ENCODE results near the gene STARD10.
"Not testable (repeated sequence)": the region's sequence is repeated elsewhere in the genome, so short reads cannot be mapped to it uniquely, and the experiment has no call there.

The STARD10 gene

DNA sequence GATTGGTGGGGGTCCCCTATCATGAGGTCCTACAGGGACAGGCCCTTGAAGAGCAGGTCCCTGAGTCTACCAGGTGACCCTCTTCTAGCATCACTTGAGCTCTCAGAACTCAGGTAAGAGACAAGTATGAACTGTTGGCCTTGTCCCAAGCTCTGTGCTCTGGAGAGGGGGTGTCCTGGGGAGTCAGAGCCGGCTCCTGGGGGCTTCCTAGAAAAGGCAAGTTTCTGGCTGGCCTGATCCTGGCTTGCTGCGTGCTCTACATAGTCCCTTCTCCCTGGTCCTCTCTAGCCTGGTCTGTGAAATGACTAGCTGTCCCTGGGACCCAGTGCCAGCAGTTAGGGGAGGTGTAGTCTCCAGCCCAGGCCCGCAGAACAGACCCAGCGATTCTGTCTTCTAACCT, 31.8 kb upstream of the STARD10 start:
- DNase-seq, result no peak

DNA sequence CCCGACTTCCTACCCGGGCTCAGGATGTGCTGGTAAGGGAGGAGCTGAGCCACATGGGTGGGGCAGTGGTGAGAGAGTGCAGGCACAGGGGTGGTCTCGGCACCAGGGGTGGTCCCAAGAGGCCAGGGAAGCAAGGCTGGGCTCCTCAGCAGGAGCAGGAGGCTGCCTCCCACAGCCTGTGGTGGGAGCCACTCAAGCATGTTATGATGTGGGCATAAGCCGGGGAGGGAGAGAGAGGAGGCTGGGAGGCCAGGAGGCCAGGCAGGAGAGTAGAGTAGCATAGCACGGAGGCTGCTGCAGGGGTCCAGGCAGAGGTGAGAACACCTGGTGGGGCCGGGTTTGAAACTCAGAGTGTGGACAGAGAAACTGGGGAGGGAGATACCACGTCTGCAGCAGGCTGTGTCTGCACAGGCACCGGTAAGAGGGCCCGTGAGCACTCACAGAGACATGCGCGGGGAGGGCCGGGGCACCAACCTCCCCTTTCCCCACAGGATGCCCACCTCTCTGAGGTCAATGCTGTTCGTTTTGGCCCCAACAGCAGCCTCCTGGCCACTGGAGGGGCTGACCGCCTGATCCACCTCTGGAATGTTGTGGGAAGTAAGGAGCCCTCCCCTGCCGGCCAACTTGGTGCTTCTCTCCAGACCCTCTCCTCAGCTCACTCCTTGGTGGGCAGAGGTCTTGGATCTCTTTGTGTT, 31.1 kb upstream of the STARD10 start:
- DNase-seq, result no peak

DNA sequence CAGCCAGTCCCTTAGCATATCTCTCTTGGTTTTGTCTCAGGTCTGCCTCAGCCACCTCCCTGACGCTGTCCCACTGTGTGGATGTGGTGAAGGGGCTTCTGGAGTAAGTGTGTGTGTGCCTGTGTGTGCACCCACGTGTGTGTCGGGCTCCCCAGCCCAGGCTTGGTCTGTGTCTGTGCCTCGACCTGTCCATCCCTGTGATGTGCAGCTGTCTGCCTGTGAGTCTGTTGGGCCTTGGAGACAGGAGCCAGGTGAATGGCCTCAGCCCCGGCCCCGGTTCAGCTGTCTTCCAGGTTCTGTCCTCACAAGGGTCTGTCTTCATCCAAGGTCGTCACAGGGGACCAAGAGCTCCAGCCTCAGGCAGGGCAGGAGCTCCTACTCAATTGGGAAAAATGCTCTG, 30.2 kb upstream of the STARD10 start:
- no peak for DNase-seq

DNA sequence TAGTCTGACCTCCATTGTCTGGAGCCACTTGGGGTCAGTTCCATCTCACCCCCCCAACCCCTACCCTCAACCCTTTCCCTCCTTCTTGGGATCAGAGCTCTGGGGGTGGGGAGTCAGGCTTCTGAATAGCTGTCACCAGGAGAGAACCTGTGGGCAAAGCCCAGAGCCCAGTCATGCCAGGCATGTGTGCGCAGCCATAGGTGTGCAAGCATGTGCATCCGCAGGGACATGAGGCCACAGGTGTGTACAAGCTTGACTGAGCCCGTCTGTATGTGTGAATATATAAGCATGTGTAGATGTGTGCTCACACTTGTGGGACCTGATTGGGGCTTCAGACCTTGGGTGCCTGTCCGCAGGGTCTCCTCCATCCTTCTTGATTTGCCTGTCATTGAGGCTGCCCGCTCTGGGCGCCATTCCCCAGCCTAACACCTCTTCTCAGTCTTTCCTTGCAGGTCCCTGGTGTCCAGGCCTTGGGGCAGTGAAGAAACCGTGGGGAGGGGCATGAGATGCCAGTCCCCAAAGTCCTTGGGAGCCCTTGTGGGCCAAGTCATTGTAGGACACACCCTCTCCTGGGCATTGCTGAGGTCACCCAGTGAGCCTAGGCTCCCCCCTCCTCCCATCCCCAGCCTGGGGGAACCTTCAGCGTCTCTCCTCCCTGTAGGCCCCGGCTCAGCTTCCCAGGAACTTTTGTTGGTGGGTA, 29.4 kb upstream of the STARD10 start:
- DNase-seq, result no peak

DNA sequence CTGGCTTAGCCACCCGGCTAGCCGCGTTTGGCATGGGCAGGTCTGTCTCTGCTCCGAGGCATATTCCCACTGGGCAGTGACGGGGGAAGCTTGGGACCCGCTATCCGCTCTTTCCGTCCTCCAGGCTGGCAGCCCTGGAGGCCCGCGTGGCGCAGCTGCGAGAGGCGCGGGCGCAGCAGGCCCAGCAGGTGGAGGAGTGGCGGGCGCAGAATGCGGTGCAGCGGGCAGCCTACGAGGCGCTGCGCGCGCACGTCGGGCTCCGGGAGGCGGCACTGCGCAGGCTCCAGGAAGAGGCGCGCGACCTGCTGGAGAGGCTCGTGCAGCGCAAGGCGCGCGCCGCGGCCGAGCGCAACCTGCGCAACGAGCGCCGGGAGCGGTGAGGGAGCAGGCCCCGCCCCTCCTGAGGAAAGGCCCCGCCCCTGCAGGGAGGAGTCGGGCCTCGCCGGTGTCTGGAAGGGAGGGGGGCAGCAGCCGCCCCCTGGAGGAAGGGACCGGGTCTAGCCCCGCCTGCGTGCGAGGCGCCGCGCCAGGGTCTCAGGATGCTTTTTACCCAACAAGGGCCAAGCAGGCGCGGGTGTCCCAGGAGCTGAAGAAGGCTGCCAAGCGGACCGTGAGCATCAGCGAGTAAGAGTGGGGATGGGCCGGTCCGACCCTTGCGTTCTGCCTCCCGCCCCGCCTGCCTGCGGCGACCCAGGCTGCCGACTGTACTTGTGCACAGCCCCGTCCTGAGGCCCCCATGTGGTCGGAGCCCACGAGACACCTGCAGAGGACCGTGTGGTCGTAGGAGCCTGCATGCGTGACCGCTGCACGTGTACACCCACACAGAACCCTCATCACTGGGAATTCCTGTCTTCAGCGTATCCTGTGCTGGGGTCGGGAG, 28.3 kb upstream of the STARD10 start:
- peak; percentile 96 for DNase-seq

DNA sequence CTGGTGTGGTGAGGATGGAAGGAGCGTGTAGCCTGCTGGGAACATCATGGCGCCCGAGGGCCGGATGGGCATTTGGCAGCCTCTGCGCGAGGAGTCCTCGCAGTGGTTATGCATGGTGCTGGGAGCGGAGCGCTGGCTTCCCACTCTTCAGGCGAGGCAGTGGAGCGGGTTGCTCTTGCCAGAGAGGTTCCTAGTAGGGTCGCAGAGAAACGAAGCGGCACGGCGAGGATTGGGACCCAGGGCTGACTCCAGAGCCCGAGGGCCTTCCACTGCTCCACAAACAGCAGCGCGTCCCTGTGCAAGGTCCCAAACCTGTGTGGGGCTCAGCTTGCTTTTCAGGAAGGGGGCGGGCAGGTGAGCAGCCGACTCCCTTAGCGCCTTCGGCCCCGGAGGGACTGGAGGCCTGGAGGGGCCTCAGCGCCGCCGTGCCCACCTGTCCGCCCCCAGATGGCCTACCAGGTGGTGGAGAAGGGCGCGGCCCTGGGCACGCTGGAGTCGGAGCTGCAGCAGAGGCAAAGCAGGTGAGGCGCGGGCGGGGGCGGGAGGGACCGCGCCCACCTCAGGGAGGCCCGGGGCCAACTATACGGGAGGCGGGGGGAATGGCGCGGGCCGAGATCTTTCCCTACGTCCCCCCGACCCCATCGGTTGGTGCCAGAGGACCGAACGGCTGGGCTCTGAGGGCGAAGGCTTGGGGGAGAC, 27.5 kb upstream of the STARD10 start:
- no peak for DNase-seq

DNA sequence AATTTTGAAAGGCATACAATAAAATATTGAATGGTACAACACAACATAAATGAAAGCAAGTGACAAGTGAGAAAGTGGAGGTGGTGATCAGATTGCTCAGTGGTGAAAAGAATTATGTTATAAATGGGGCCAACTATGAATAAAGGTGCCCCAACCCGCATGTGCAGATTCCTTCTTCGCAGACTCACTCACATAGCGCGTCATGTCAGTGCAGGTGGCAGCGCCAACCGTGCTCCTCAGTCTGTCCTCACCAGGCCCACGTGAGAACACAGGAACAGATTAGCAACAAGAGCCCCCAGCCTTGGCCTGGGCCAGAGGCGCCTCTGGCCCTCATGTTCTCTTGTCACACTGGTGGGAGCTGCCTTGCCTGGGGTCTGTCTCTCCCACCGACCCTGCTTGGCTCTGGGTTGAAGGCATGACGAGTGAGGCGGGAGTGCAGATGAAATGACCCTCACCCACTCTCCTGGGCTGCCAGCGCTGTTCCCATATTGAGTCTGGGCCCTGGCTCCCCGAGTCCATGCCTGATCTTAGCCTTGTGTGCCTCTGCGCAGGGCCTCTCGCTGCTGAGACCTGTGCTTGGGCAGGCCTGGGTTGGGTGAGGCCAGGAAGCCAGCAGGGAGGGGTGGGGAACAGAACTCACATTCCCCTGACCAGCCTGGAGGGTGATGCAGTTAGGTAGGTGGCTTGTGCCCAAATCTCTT, 26.7 kb upstream of the STARD10 start:
- no peak for DNase-seq

DNA sequence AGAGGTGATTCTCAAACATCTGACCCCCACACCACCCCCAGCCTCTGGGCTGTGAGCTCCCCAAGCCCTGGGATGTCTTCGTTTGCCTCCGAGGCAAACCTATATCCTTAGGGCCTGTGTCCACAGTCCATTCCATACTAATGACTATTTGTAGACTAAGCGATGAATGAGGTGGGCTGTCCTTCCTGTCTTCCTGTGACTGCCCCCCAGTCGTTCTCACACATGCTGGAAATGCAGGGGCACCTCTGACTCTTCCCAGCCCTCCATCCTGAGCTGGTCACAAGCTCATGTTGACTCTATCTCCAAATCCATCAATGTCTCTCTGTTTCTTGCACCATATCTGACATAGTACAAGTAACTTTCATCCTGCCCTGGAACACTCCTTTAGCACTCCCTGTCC, 25.1 kb upstream of the STARD10 start:
- no peak for DNase-seq

DNA sequence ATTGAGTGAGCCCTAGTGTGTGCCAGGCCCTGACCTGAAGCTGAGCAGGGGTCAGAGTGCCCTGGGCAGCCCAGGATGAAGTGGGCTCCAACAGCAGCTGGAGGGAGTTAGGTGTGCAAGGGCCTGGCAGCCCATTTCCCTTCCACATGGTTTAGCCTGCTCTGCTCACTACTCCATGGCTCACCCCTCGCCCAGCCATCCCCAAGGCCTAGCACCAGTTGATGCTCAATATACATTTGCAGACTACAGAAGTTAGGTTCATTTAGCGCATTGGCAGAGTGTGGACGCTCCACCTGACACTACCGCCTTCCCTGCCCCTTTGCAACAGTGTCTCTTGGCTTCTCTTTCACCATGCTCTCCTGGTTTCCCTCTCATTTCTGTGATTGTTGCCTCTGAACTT, 24.1 kb upstream of the STARD10 start:
- no peak for DNase-seq

DNA sequence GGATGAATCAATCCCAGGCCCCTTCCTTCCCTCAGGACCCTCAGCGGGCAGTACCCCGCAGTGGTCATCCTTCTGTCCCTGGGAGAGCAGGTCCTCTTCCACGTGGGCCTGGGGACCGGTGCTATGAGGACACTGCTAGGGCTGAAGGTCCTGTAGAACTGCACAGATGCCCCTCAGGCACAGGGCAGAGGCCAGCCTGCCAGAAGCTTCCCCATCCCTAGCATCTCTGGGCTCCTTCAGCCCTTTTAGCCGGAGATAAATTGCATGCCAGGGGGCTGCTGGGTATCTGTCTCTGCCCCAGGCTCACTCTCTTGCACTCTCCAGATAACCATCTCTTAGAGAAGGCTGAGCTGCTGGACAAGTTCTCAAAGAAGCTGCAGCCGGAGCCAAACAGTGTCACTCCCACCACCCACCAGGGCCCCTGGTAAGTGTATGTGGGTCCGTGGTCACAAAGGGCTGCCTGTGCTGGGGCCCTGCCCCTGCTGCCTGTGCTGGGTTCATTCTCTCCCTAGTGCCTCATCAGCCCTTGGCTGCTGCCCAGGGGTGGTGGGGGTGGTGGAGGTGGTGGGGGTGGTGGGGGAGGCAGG, 22.6 kb upstream of the STARD10 start:
- DNase-seq, result no peak

DNA sequence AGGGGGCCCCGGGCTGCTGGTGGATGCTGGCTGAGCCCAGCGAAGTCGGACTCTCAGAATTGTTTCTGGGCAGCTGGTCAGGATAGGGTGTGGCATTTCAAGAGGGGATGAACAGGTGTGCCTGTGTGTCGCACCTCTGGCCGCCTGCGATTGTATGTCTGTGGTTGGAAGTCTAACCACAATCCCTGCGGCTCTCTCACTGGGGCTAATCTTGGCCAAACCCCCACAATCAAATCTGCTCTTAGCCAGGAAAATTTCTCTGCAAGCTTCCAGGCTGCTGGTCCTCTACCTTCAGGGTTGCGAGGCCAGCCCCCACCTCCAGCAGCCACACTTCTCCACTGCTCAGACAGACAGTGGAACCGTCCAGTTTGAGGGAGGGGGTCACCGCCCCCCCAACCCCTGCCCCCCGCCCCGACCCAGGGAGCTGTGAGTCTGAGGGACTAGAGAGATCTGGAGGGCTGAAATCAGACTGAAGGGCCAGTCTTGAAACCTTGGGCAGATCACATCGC, 21.3 kb upstream of the STARD10 start:
- no peak for DNase-seq

DNA sequence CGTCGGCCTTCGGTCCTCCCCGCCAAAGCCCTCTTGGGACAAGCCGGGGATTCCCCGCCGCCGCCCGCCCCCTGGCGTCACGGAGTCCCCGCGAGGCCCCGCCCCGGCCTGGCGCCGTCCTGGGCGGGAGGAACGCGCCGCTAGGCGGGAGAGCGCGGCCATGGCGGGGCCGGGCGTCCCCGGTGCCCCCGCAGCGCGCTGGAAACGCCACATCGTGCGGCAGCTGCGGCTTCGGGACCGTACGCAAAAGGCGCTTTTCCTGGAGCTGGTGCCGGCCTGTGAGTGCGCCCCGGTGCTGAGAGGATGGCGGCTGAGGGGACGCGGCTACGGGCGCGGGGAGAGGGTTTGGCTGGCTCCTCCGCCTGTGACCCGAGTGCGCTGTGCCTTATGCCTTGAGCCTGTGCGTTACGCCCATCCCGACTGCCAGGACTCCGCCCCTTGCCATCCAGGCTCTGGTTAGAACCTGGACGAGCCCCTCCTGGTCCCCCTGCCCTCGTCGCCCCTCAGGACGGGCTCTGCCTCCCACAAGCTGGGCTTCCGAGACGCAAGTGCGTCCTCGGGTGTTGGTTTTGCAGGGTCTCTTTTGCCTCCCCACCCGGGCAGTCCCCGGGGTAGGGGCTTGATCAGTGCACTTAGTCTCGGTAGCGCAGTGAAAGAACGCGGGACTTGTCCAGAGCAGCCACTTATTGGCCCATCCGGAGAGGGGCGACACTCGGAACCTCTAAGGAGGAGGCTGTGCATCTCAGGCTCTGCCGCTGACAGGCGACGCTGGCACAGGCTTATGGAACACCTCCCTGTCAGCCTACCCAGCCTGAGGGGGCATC, 20.7 kb upstream of the STARD10 start, which contains the start of gene ATG16L2:
ATG16L2 (plus strand) TSS at position 126 of the 824 bp plus-strand sequence; CDS start at position 161, 35 bp downstream.
- peak; percentile 91 for DNase-seq

DNA sequence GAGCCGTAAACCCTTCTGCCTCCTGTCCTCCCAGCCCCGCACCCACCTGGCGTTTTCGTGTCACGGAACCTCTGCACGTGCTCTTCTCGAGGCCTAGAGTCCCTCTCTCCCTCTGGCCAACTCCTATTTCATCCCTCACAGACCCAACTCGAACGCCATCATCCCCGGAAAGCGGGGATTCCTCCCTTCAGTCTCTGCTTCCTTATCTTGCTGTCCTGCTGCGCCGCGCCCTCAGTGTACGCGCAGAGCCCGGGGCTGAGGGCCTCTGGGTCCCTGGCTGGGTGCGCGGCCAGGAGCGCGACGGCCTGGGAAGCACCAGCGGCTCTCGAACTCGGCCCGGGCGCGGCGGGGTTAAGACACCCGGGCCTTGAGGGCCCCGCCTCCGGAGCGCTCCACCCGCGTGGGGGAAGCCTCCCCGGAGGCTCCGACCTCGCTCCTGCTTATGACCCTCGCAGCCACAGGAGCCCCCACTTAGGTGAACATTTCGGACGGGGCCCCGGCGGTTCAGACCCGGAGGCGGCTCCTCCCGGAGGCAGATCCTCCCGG, 20.0 kb upstream of the STARD10 start:
- no peak for DNase-seq

DNA sequence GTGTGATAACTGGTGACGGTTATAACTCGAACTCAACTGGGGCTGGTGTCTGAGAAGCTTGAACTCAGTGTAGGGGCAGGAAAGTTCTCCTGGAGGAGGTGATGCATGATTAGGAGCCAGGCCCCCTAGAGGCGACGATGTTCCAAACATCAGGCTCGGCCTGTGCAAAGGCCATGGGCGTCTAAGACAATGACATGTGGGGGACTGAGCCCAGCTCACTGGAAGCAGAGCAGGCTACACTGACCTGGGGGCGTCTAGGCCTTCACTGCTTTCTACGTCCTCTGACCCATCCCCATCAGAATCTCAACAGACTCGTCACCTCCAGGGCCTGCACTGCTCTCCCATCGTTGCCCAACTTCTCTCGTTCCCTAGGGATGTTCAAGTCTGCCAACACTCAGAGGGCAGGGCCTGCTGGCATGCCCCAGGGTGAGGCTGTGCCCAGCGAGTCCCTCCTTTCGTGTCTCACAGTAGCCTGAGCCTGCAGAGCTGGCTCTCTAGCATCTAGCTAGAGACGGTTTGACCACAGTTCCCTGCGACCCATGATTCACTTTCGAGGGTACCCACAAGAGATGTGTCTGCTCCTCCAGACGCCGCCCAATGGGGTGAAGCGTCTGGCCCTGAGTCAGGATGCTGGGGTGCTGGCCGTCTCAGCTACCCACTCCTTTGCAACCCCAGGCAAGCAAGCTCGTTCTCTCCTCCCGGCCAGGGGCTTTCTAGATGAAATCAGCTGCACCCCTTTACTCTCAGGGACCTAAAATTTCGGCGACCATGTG, 19.3 kb upstream of the STARD10 start:
- DNase-seq, result peak; percentile 79

DNA sequence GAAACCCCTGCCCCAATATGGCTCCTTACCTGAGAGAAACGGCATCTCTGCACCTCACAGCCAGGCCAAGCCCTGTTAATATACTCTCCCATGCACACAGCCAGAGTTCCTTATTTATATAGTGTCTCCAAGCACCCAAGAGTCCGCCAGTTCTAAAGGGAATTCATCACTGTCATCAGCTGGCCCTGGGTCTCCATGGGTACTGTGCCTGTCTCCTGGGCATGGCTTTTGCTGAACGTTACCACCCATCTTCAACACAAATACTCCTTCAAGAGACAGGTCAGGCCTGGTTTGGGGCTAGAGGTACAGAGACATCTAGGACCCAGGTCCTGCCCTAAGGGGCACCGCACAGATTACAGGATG, 18.7 kb upstream of the STARD10 start:
- no peak for DNase-seq

DNA sequence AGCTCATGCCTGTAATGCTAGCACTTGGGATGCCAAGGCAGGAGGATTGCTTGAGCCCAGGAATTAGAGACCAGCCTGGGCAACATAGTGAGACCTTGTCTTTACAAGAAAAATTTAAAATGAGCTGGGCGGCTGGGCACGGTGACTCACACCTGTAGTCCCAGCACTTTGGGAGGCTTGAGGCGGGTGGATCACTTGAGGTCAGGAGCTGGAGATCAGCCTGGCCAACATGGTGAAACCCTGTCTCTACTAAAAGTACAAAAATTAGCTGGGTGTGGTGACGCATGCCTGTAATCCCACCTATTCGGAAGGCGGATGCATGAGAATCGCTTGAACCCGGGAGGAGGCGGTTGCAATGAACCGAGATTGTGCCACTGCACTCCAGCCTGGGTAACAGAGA, 17.8 kb upstream of the STARD10 start:
- DNase-seq, result not testable (repeated sequence)

DNA sequence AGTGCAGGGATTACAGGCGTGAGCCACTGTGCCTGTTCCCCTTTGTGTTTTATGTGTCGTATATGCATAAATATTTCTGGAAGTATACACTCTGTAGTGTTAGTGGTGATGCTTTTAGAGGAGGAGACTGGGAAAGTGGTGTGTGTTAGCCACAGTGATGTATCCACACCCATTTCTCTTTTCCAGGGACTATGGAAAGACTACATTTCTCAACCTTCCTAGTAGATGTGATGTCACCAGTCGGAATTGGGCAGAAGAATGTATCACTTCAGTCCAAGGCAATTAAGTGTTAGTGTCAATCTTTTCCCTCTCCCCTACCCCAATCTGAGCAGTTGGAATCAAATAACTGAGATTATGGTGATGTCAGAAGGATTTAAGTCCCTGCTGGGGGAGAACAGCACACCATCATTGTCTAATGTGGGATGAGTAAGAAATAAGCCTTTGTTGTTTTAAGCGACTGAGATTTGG, 14.5 kb upstream of the STARD10 start:
- no peak for DNase-seq

DNA sequence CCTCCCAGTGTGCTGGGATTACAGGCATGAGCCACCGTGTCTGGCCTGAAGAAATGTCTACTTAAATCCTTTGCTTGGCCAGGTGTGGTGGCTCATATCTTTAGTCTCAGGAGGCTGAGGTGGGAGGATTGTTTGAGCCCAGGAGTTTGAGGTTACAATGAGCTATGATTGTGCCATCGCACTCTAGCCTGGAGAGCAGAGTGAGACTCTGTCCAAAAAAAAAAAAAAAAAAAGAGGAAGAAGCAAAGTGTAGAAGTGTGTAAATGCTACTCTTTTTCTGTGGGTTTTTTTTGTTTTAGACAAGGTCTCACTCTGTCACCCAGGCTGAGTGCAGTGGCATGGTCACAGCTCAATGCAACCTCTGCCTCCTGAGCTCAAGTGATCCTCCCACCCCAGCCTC, 13.9 kb upstream of the STARD10 start:
- no peak for DNase-seq

DNA sequence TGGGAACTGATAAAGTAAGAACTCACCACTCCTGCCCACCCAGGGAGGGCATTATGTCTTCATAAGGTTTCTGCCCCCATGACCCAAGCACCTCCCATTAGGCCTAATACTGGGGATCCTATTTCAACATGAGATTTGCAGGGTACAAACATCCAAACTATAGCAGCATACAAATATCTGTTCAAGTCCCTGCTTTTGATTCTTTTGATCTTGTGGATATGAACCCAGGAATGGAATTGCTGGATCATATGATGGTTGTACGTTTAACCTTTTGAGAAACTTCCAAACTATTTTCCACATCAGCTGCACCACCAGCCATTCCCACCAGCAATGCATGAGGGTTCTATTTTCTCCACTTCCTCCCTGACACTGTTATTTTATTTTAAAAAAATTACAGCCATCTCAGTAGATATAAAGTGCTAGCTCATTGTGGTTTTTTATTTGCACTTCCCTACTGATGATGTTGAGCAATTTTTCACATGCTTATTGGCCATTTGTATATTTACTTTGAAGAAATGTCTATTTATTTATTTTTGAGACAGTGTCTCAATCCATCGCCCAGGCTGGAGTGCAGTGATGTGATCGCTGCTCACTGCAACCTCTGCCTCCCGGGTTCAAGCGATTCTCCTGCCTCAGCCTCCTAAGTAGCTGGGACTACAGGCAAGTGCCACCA, 13.3 kb upstream of the STARD10 start:
- DNase-seq, result no peak
